Measurements from ENCODE around the gene NR2F2.

Gene NR2F2

DNA sequence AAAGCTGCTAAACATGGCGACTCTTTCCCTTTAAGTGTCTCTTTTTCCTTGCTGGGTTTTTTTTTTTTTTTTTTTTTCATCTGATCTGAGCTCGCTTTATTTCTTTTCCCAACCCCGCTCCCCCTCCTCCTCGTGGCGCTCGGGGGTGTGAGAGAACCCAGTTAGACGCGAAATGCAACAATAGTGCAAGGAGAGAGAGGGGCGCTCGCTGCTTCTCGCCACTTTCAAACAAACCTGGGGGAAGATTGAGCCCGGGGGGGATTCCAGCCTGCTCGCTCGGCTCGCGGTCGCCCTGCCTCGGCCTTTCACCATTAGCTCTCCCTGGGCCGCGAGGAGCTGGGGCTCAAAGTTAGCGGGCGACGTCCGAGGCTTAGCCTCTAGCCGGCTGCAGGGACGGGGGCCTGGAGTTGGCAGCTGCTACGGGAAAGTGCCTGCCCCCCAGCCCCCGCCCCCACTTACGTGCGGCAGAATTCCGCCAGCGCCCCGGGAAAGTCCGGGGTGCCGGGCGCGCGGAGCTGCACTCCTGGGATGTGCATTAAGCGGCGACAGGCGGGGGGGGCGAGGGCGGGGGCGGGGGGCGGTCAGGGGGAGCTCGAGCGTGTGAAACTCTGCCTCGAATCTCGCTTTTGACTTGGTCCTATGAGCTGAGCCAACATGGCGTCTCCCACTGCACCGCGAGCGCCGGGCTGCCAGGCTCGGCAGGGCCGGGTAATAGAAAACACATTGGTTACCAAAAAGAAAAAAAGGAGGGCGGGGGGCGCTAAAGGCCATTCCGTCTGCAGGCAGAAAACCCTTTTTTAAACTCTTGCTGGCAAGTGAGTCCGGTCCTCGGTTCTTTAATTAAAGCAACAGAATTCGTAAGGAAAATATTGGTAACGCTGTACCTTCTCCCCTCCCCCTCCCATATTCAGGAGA, 10.4 kb downstream of the NR2F2 start:
- H3K79me1 ChIP-seq (ENCODE audit: low read length): peaks cover 10% of the 10 kb centered on the region
- peak overlapping the region; percentile 16 for H2BK5ac ChIP-seq (ENCODE audit: low read depth, low read length, poor library complexity)
- H3K27me3 ChIP-seq (ENCODE audit: insufficient read depth, low read length): peaks cover 2% of the 10 kb centered on the region
- H4K12ac ChIP-seq (ENCODE audit: low read depth, low read length): peak overlapping the region; percentile 70
- H3K36me3 ChIP-seq (ENCODE audit: control insufficient read depth in 1 of 2, insufficient read depth in 2 of 2, low read length in 2 of 2): peaks cover 28 to 33% of the 10 kb centered on the region in 2 experiments
- peak overlapping the region; percentile 15 for H2BK12ac ChIP-seq (ENCODE audit: low read length)
- H2AK5ac ChIP-seq (ENCODE audit: low read length): no peak overlapping the region
- H3K79me2 ChIP-seq (ENCODE audit: control insufficient read depth, insufficient read depth, low read length, poor library complexity): peaks cover 9% of the 10 kb centered on the region
- peak overlapping the region; percentile 63 for H4K91ac ChIP-seq (ENCODE audit: low read depth, low read length)
- H3K27ac ChIP-seq (ENCODE audit: low read depth, low read length): peak overlapping the region; percentile 61
- peak overlapping the region; percentile 78 for H3K18ac ChIP-seq (ENCODE audit: low read length)
- no peak overlapping the region for H3K23ac ChIP-seq (ENCODE audit: low read length)
- H3K4me2 ChIP-seq (ENCODE audit: low read length): peak overlapping the region; percentile 72
- H2AFZ ChIP-seq (ENCODE audit: insufficient read depth, low read length, poor library complexity): peak overlapping the region; percentile 37
- peak overlapping the region; percentile 64 for H3K14ac ChIP-seq (ENCODE audit: low read length)
- H3K4me3 ChIP-seq (ENCODE audit: low read depth, low read length): peak overlapping the region; percentile 69
- H3K4me1 ChIP-seq (ENCODE audit: control insufficient read depth in 1 of 2, insufficient read depth in 2 of 2, low read length in 2 of 2): peaks cover 11 to 20% of the 10 kb centered on the region in 2 experiments
- peak overlapping the region; percentile 78 for H2BK120ac ChIP-seq (ENCODE audit: insufficient read depth, low read length, poor library complexity)
- H4K8ac ChIP-seq (ENCODE audit: low read depth, low read length): peak overlapping the region; percentile 68
- H3K4ac ChIP-seq (ENCODE audit: low read depth, low read length): peak overlapping the region; percentile 37
- DNase-seq: no peak
- H3K9ac ChIP-seq (ENCODE audit: low read length): peak overlapping the region; percentile 79
- H3K9me3 ChIP-seq (ENCODE audit: insufficient read depth, low read depth, low read length): no peaks in the 10 kb centered on the region
- no CpG with 5 or more reads among the region's 63 CpGs for WGBS (ENCODE audit: extremely low coverage, insufficient coverage, insufficient read length)

GRCh38 chr15:96341513-96342405, 11.3 kb downstream of the NR2F2 start:
- Histone ChIP-seq H3K4ac (ENCODE audit: low read depth, low read length) (peak overlapping the region; percentile 15), H3K9me3 (ENCODE audit: insufficient read depth, low read depth, low read length) (no peaks in the 10 kb centered on the region)

GRCh38 chr15:96342406-96343112, 12.1 kb downstream of the NR2F2 start:
- no peak overlapping the region for H3K4ac ChIP-seq (ENCODE audit: low read depth, low read length)
- H4K12ac ChIP-seq (ENCODE audit: low read depth, low read length): no peak overlapping the region
- H2BK120ac ChIP-seq (ENCODE audit: insufficient read depth, low read length, poor library complexity): no peak overlapping the region
- no peak overlapping the region for H2BK12ac ChIP-seq (ENCODE audit: low read length)
- H3K27ac ChIP-seq (ENCODE audit: low read depth, low read length): no peak overlapping the region
- H3K79me2 ChIP-seq (ENCODE audit: control insufficient read depth, insufficient read depth, low read length, poor library complexity): peaks cover 3% of the 10 kb centered on the region
- no peak overlapping the region for H3K14ac ChIP-seq (ENCODE audit: low read length)
- no peak overlapping the region for H2AFZ ChIP-seq (ENCODE audit: insufficient read depth, low read length, poor library complexity)
- peaks cover 8% of the 10 kb centered on the region for H3K27me3 ChIP-seq (ENCODE audit: insufficient read depth, low read length)
- H3K4me2 ChIP-seq (ENCODE audit: low read length): no peak overlapping the region
- no peak for DNase-seq
- no peak overlapping the region for H2AK5ac ChIP-seq (ENCODE audit: low read length)
- no peaks in the 10 kb centered on the region for H3K9me3 ChIP-seq (ENCODE audit: insufficient read depth, low read depth, low read length)
- peaks cover 22 to 37% of the 10 kb centered on the region in 2 experiments for H3K36me3 ChIP-seq (ENCODE audit: control insufficient read depth in 1 of 2, insufficient read depth in 2 of 2, low read length in 2 of 2)
- no peak overlapping the region for H4K91ac ChIP-seq (ENCODE audit: low read depth, low read length)
- H3K4me1 ChIP-seq (ENCODE audit: control insufficient read depth in 1 of 2, insufficient read depth in 2 of 2, low read length in 2 of 2): peaks cover 13 to 14% of the 10 kb centered on the region in 2 experiments
- no peak overlapping the region for H2BK5ac ChIP-seq (ENCODE audit: low read depth, low read length, poor library complexity)
- H3K23ac ChIP-seq (ENCODE audit: low read length): no peak overlapping the region
- peak overlapping the region; percentile 55 for H3K18ac ChIP-seq (ENCODE audit: low read length)
- peaks cover 6% of the 10 kb centered on the region for H3K79me1 ChIP-seq (ENCODE audit: low read length)
- H3K9ac ChIP-seq (ENCODE audit: low read length): no peak overlapping the region
- no CpG with 5 or more reads among the region's 16 CpGs for WGBS (ENCODE audit: extremely low coverage, insufficient coverage, insufficient read length)
- H3K4me3 ChIP-seq (ENCODE audit: low read depth, low read length): no peak overlapping the region
- no peak overlapping the region for H4K8ac ChIP-seq (ENCODE audit: low read depth, low read length)

More at GRCh38 chr15:96341513-96342405, 11.3 kb downstream of the NR2F2 start:
- peaks cover 9% of the 10 kb centered on the region for H3K79me1 ChIP-seq (ENCODE audit: low read length)
- H4K8ac ChIP-seq (ENCODE audit: low read depth, low read length): no peak overlapping the region
- H2BK12ac ChIP-seq (ENCODE audit: low read length): peak overlapping the region; percentile 25
- H3K36me3 ChIP-seq (ENCODE audit: control insufficient read depth in 1 of 2, insufficient read depth in 2 of 2, low read length in 2 of 2): peaks cover 24 to 36% of the 10 kb centered on the region in 2 experiments
- peak overlapping the region; percentile 83 for H3K18ac ChIP-seq (ENCODE audit: low read length)
- no peak overlapping the region for H4K12ac ChIP-seq (ENCODE audit: low read depth, low read length)
- peaks cover 13 to 16% of the 10 kb centered on the region in 2 experiments for H3K4me1 ChIP-seq (ENCODE audit: control insufficient read depth in 1 of 2, insufficient read depth in 2 of 2, low read length in 2 of 2)
- H4K91ac ChIP-seq (ENCODE audit: low read depth, low read length): peak overlapping the region; percentile 42
- no peak for DNase-seq
- no peak overlapping the region for H3K23ac ChIP-seq (ENCODE audit: low read length)
- H2BK5ac ChIP-seq (ENCODE audit: low read depth, low read length, poor library complexity): no peak overlapping the region
- peaks cover 2% of the 10 kb centered on the region for H3K27me3 ChIP-seq (ENCODE audit: insufficient read depth, low read length)
- H3K79me2 ChIP-seq (ENCODE audit: control insufficient read depth, insufficient read depth, low read length, poor library complexity): peaks cover 7% of the 10 kb centered on the region
- WGBS (ENCODE audit: extremely low coverage, insufficient coverage, insufficient read length): no CpG with 5 or more reads among the region's 41 CpGs
- no peak overlapping the region for H3K14ac ChIP-seq (ENCODE audit: low read length)
- H2BK120ac ChIP-seq (ENCODE audit: insufficient read depth, low read length, poor library complexity): peak overlapping the region; percentile 61
- H3K4me2 ChIP-seq (ENCODE audit: low read length): peak overlapping the region; percentile 72
- H2AK5ac ChIP-seq (ENCODE audit: low read length): no peak overlapping the region
- no peak overlapping the region for H3K9ac ChIP-seq (ENCODE audit: low read length)
- H2AFZ ChIP-seq (ENCODE audit: insufficient read depth, low read length, poor library complexity): peak overlapping the region; percentile 70
- no peak overlapping the region for H3K4me3 ChIP-seq (ENCODE audit: low read depth, low read length)
- no peak overlapping the region for H3K27ac ChIP-seq (ENCODE audit: low read depth, low read length)

Measured in trophoblast cell (in vitro differentiated cells and primary cell).